SK-N-SH (cell line): ENCODE results near the gene ZNF665. TPM values are rescaled to one million over a fixed set of nuclear protein-coding genes. Genes with fewer than 3 reads are reported as not detected.

Source experiments
- CTCF ChIA-PET: fragments of 300-600, 350-600 bp; formaldehyde crosslinking; extraction: SDS; loops from one replicate; lab custom pipeline; 2021; lab: Yijun Ruan, JAX
- POLR2A ChIA-PET: fragments of 350-600 bp; sonication (Branson Sonifier 250); formaldehyde crosslinking; extraction: SDS; loops from one replicate; lab custom pipeline; 2020; ENCODE audit warnings: antibody characterized with exemption, inconsistent platforms; lab: Yijun Ruan, JAX
- DNase-seq: peaks from one replicate; pipeline ENCODE4 v3.0.0; 2012
- H2AFZ ChIP-seq: fragments of 200-600 bp; sonication (generic); 2 replicates; pipeline ENCODE4 v1.8.1; 2016; ENCODE audit warnings: antibody characterized with exemption, mild to moderate bottlenecking, low read depth
- H3F3A ChIP-seq: fragments of 200-600 bp; sonication (generic); replicated peaks from 2 replicates; pipeline ENCODE3; 2016; ENCODE audit warnings: antibody characterized with exemption, mild to moderate bottlenecking; ENCODE audit not compliant: insufficient read depth
- H3K27ac ChIP-seq, 2 experiments: fragments of 200-500 bp in 1 of 2; fragments of 200-600 bp in 1 of 2; sonication (Bioruptor generic) in 1 of 2; sonication (generic), shearing (Covaris generic) in 1 of 2; 2 replicates each; pipeline versions ENCODE4 v1.5.1 to v1.6.1; 2014 to 2016; ENCODE audit warnings: low read depth in 2 of 2, inconsistent platforms in 1 of 2, low read length in 1 of 2, mild to moderate bottlenecking in 1 of 2, mixed read lengths in 1 of 2
- H3K27me3 ChIP-seq: fragments of 200-600 bp; sonication (generic), shearing (Covaris generic); 2 replicates; pipeline ENCODE4 v1.6.1; 2016; ENCODE audit warnings: mixed run types; ENCODE audit not compliant: insufficient read depth
- H3K36me3 ChIP-seq, 2 experiments: fragments of 200-500 bp in 1 of 2; fragments of 200-600 bp in 1 of 2; sonication (Bioruptor generic) in 1 of 2; sonication (generic) in 1 of 2; replicated peaks in 1 of 2; 2 replicates each; pipeline versions ENCODE3 to v1.5.1; 2014 to 2016; ENCODE audit warnings: low read length in 1 of 2, mild to moderate bottlenecking in 1 of 2; ENCODE audit not compliant: insufficient read depth in 2 of 2, control insufficient read depth in 1 of 2
- H3K4me1 ChIP-seq, 2 experiments: fragments of 200-500 bp in 1 of 2; fragments of 200-600 bp in 1 of 2; sonication (Bioruptor generic) in 1 of 2; sonication (generic), shearing (Covaris generic) in 1 of 2; 2 replicates each; pipeline versions ENCODE4 v1.5.1 to v1.6.1; 2014 to 2016; ENCODE audit warnings: low read depth in 1 of 2, low read length in 1 of 2, mixed run types in 1 of 2; ENCODE audit not compliant: insufficient read depth in 2 of 2, control insufficient read depth in 1 of 2
- H3K4me2 ChIP-seq: fragments of 200-600 bp; sonication (generic), shearing (Covaris generic); 2 replicates; pipeline ENCODE4 v1.6.1; 2017; ENCODE audit warnings: mixed run types
- H3K4me3 ChIP-seq, 2 experiments: fragments of 200-500 bp in 1 of 2; fragments of 200-600 bp in 1 of 2; sonication (Bioruptor generic) in 1 of 2; sonication (generic), shearing (Covaris generic) in 1 of 2; 2 replicates each; pipeline versions ENCODE4 v1.5.1 to v1.8.1; 2014 to 2016; ENCODE audit warnings: low read depth in 2 of 2, inconsistent platforms in 1 of 2, low read length in 1 of 2, mild to moderate bottlenecking in 1 of 2, mixed read lengths in 1 of 2, moderate library complexity in 1 of 2
- H3K79me2 ChIP-seq: fragments of 200-600 bp; sonication (generic); 2 replicates; pipeline ENCODE4 v1.8.1; 2017; ENCODE audit warnings: mild to moderate bottlenecking; ENCODE audit not compliant: insufficient read depth
- H3K9ac ChIP-seq: fragments of 200-600 bp; sonication (generic); 2 replicates; pipeline ENCODE4 v1.6.1; 2017; ENCODE audit warnings: mixed run types
- H3K9me2 ChIP-seq: fragments of 200-600 bp; sonication (generic); 2 replicates; pipeline ENCODE4 v1.6.1; 2017; ENCODE audit warnings: mixed run types
- H3K9me3 ChIP-seq: fragments of 200-600 bp; sonication (generic); 2 replicates; pipeline ENCODE4 v1.6.1; 2017; ENCODE audit warnings: mixed run types, mild to moderate bottlenecking, moderate library complexity
- H4K20me1 ChIP-seq: fragments of 200-600 bp; sonication (generic); 2 replicates; pipeline ENCODE4 v1.6.1; 2017; ENCODE audit warnings: mild to moderate bottlenecking, mixed run types; ENCODE audit not compliant: insufficient read depth
- CHD2 ChIP-seq: fragments of 150-350 bp; IDR thresholded peaks from 2 replicates; pipeline ENCODE4 v1.6.1; 2018; ENCODE audit warnings: low read length; ENCODE audit not compliant: partially characterized antibody
- ELF1 ChIP-seq: IDR thresholded peaks from 2 replicates; pipeline ENCODE4 v1.4.0; 2012
- EZH2phosphoT487 ChIP-seq: fragments of 200-600 bp; sonication (generic); IDR thresholded peaks from 2 replicates; pipeline ENCODE4 v1.6.1; 2017; ENCODE audit warnings: low read depth, mixed run types, mild to moderate bottlenecking, antibody characterized with exemption, moderate library complexity, borderline replicate concordance
- FOXJ3 ChIP-seq: sonication (generic); formaldehyde crosslinking; IDR thresholded peaks from 2 replicates; pipeline ENCODE4 v1.5.1; 2020; ENCODE audit warnings: mild to moderate bottlenecking, missing genetic modification reagents
- GABPA ChIP-seq: IDR thresholded peaks from 2 replicates; pipeline ENCODE4 v1.4.0; 2012; ENCODE audit warnings: low read depth, mild to moderate bottlenecking
- GATA2 ChIP-seq: sonication (generic); formaldehyde crosslinking; IDR thresholded peaks from 2 replicates; pipeline ENCODE4 v1.5.0; 2020; ENCODE audit warnings: mild to moderate bottlenecking, missing genetic modification reagents
- JUND ChIP-seq: IDR thresholded peaks from 2 replicates; pipeline ENCODE4 v1.4.0; 2012
- MEF2A ChIP-seq: IDR thresholded peaks from 2 replicates; pipeline ENCODE4 v1.4.0; 2012; ENCODE audit warnings: low read depth, borderline replicate concordance
- MXI1 ChIP-seq: IDR thresholded peaks from 2 replicates; pipeline ENCODE4 v1.6.1; 2012; ENCODE audit warnings: mild to moderate bottlenecking, low read depth, low read length, improper control_type of control experiment
- NFIC ChIP-seq: IDR thresholded peaks from 2 replicates; pipeline ENCODE4 v1.4.0; 2012; ENCODE audit warnings: borderline replicate concordance
- NRF1 ChIP-seq: IDR thresholded peaks from 2 replicates; pipeline ENCODE4 v1.6.1; 2012; ENCODE audit warnings: low read depth, mild to moderate bottlenecking, low read length
- RAD21 ChIP-seq: IDR thresholded peaks from 2 replicates; pipeline ENCODE4 v1.6.1; 2012; ENCODE audit warnings: mild to moderate bottlenecking, low read length
- RCOR1 ChIP-seq: fragments of 150-350 bp; IDR thresholded peaks from 2 replicates; pipeline ENCODE4 v1.6.1; 2017; ENCODE audit warnings: antibody characterized with exemption, low read length
- RXRA ChIP-seq: IDR thresholded peaks from 2 replicates; pipeline ENCODE4 v1.4.0; 2012; ENCODE audit warnings: low read depth, mild to moderate bottlenecking, borderline replicate concordance
- TAF1 ChIP-seq: IDR thresholded peaks from 2 replicates; pipeline ENCODE4 v1.6.1; 2012; ENCODE audit warnings: low read depth, mild to moderate bottlenecking, low read length, moderate library complexity, borderline replicate concordance
- TCF12 ChIP-seq: IDR thresholded peaks from 2 replicates; pipeline ENCODE4 v1.4.0; 2012
- USF1 ChIP-seq: IDR thresholded peaks from 2 replicates; pipeline ENCODE4 v1.4.0; 2012; ENCODE audit warnings: low read depth, borderline replicate concordance
- WGBS: methylation state at CpG from one replicate; pipeline ENCODE4 v1.1.6; 2017; ENCODE audit warnings: low lambda C conversion rate; 5-methylcytosine and 5-hydroxymethylcytosine counted together
- polyA plus RNA-seq, 3 experiments: library from polyadenylated mRNA; depleted of rRNA; stranded (reverse); fragments of >200 nt; gene quantifications; 2 replicates each; pipeline ENCODE4 v1.2.3, GENCODE V29; 2012
- TF ChIP-seq, protein P1 (sequence below): fragments of 150-350 bp; IDR thresholded peaks from 2 replicates; pipeline ENCODE4 v1.6.1; 2017; ENCODE audit warnings: antibody characterized with exemption, low read length, low read depth, borderline replicate concordance
- TF ChIP-seq, protein P2 (sequence below): IDR thresholded peaks from 2 replicates; pipeline ENCODE4 v1.4.0; 2012; ENCODE audit warnings: low read depth

ZNF665 gene
- polyA plus RNA-seq, 1 of the 3 experiments (the other 2 are of a cell fraction): 3.2 TPM

- Histone ChIP-seq H3K9me2 (no peaks in the 10 kb centered on the region), H3K4me3 (no peak overlapping the region; a peak in 1 of 4 replicates), H3K27ac (no peak overlapping the region), H3K9me3 (no peaks in the 10 kb centered on the region), H2AFZ (no peak overlapping the region), H3K79me2 (peaks cover 29% of the 10 kb centered on the region; the same call in 1 of the 2 replicates), H3K4me1 (peaks cover 0 to 6% of the 10 kb centered on the region in 2 experiments; a peak in 1 of 4 replicates), H3K27me3 (no peaks in the 10 kb centered on the region), H3F3A (peaks cover 3% of the 10 kb centered on the region), H3K4me2 (no peak overlapping the region), H3K9ac (no peak overlapping the region), H4K20me1 (no peaks in the 10 kb centered on the region), H3K36me3 (peaks cover 0 to under 1% of the 10 kb centered on the region in 2 experiments)
- WGBS: 83% methylated on average over 9 of the region's 9 CpGs
- TF ChIP-seq CHD2: no peak
- no peak for TF ChIP-seq ELF1
- TF ChIP-seq, protein P1, sequence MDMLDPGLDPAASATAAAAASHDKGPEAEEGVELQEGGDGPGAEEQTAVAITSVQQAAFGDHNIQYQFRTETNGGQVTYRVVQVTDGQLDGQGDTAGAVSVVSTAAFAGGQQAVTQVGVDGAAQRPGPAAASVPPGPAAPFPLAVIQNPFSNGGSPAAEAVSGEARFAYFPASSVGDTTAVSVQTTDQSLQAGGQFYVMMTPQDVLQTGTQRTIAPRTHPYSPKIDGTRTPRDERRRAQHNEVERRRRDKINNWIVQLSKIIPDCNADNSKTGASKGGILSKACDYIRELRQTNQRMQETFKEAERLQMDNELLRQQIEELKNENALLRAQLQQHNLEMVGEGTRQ: no peak
- no peak for TF ChIP-seq TAF1
- no peak for TF ChIP-seq USF1
- DNase-seq: no peak
- POLR2A ChIA-PET: no interaction called here
- CTCF ChIA-PET: interaction anchor here (1.4 kb wide), 1 partner anchor 80 kb away, joined by 3 read pairs; no protein-coding TSS in a partner anchor
These were observed 36.3 kb downstream of the ZNF665 start for GRCh38 chr19:53156850-53157249.

GRCh38 chr19:53147645-53148044, 45.5 kb downstream of the ZNF665 start:
- peaks cover 14 to 79% of the 10 kb centered on the region in 2 experiments for H3K36me3 ChIP-seq
- no peak overlapping the region for H3K9ac ChIP-seq
- POLR2A ChIA-PET: no interaction called here
- H3K27ac ChIP-seq: no peak overlapping the region
- H3K27me3 ChIP-seq: no peaks in the 10 kb centered on the region
- no peak overlapping the region for H3K4me3 ChIP-seq
- H3K9me2 ChIP-seq: no peaks in the 10 kb centered on the region
- H4K20me1 ChIP-seq: no peaks in the 10 kb centered on the region
- TF ChIP-seq NFIC (no peak), NRF1 (no peak), GABPA (no peak)
- TF ChIP-seq, protein P1: no peak
- H2AFZ ChIP-seq: no peak overlapping the region
- H3K79me2 ChIP-seq: peaks cover 11% of the 10 kb centered on the region; the same call in 1 of the 2 replicates
- no peak overlapping the region for H3K4me2 ChIP-seq
- H3K4me1 ChIP-seq: no peaks in the 10 kb centered on the region
- CTCF ChIA-PET: no interaction called here
- H3F3A ChIP-seq: peaks cover 8% of the 10 kb centered on the region
- peaks cover 36% of the 10 kb centered on the region for H3K9me3 ChIP-seq
- DNase-seq: no peak

DNA sequence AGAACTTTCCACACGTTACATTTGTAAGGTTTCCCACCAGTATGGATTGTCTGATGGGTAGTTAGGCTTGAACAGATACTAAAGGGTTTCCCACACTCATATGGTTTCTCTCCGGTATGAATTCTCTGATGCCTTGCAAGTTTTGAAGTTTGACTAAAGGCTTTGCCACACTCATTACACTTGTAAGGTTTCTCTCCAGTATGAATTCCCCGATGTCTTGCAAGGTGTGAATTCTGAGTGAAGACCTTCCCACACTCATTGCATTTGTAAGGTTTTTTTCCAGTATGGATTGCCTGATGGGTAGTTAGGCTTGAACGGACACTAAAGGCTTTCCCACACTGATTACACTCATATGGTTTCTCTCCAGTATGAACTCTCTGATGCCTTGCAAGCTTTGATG, 52.8 kb downstream of the ZNF665 start:
- Histone ChIP-seq H3K9me2 (no peaks in the 10 kb centered on the region), H3K27me3 (no peaks in the 10 kb centered on the region), H3K4me1 (no peaks in the 10 kb centered on the region), H3K27ac (no peak overlapping the region), H3K4me2 (no peak overlapping the region), H3K9me3 (peaks cover 40% of the 10 kb centered on the region), H3K36me3 (peaks cover 17 to 45% of the 10 kb centered on the region in 2 experiments), H3K4me3 (no peak overlapping the region), H4K20me1 (no peaks in the 10 kb centered on the region), H3K79me2 (no peaks in the 10 kb centered on the region), H2AFZ (no peak overlapping the region), H3F3A (peaks cover 5% of the 10 kb centered on the region), H3K9ac (no peak overlapping the region)
- 80% methylated on average over 4 of the region's 4 CpGs for WGBS
- POLR2A ChIA-PET: no interaction called here
- CTCF ChIA-PET: no interaction called here
- no peak for DNase-seq
- TF ChIP-seq GATA2 (CRISPR knock-in tag): no peak
- no peak for TF ChIP-seq RXRA
- TF ChIP-seq, protein P2, sequence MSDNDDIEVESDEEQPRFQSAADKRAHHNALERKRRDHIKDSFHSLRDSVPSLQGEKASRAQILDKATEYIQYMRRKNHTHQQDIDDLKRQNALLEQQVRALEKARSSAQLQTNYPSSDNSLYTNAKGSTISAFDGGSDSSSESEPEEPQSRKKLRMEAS: no peak
- no peak for TF ChIP-seq RCOR1
- no peak for TF ChIP-seq TCF12
- no peak for TF ChIP-seq MXI1
- no peak for TF ChIP-seq RAD21
- no peak for TF ChIP-seq EZH2phosphoT487
- TF ChIP-seq FOXJ3 (CRISPR knock-in tag): no peak
- no peak for TF ChIP-seq MEF2A
- TF ChIP-seq NFIC: no peak
- TF ChIP-seq NRF1: no peak
- TF ChIP-seq CHD2: no peak
- TF ChIP-seq, protein P1: no peak
- no peak for TF ChIP-seq ELF1
- no peak for TF ChIP-seq JUND
